Endothelial cell of umbilical vein (primary cell): ENCODE results near the gene DGKB. TPM values are rescaled to one million over a fixed set of nuclear protein-coding genes. Genes with fewer than 3 reads are reported as not detected.

Source experiments
- BruUV-seq: library from RNA; stranded (reverse); fragments of 400-500 nt; replicated peaks from 2 replicates; lab custom pipeline; 2021; lab: Mats Ljungman, UMichigan
- CTCF ChIA-PET: fragments of 300-600, 350-600 bp; sonication (Branson Sonifier 250); formaldehyde crosslinking; loops from one replicate; lab custom pipeline; 2021; ENCODE audit warnings: antibody characterized with exemption, inconsistent platforms; lab: Charles Lee
- POLR2A ChIA-PET: fragments of 300-600, 350-600 bp; sonication (Branson Sonifier 250); formaldehyde crosslinking; loops from one replicate; lab custom pipeline; 2021; ENCODE audit warnings: antibody characterized with exemption, inconsistent platforms; lab: Charles Lee
- DNase-seq: peaks from one replicate; pipeline ENCODE4 v3.0.0-alpha.2; 2011; ENCODE audit warnings: low read depth, low spot score
- FAIRE-seq: peaks from 2 replicates; lab custom pipeline; 2011; peaks lifted over from hg19 to GRCh38; lab: Jason Lieb, UNC
- H2AFZ ChIP-seq: 2 replicates; pipeline ENCODE4 v1.6.0; 2012; ENCODE audit warnings: low read depth, low read length, control low read depth, inconsistent platforms
- H3K27ac ChIP-seq: 2 replicates; pipeline ENCODE4 v1.5.1; 2011; ENCODE audit warnings: low read depth, mild to moderate bottlenecking, control low read depth, low read length, moderate library complexity; ENCODE audit not compliant: insufficient read depth
- H3K27me3 ChIP-seq, 2 experiments: 2 replicates each; pipeline versions ENCODE4 v1.6.0 to v1.6.1; 2011; ENCODE audit warnings: low read length in 2 of 2, mixed read lengths in 1 of 2; ENCODE audit not compliant: control insufficient read depth in 2 of 2, insufficient read depth in 2 of 2
- H3K36me3 ChIP-seq, 2 experiments: 2 replicates in 1 of 2; 3 replicates in 1 of 2; pipeline ENCODE4 v1.5.1; 2011; ENCODE audit warnings: low read length in 2 of 2, mild to moderate bottlenecking in 1 of 2, moderate library complexity in 1 of 2; ENCODE audit not compliant: control insufficient read depth in 2 of 2, insufficient read depth in 2 of 2; ENCODE audit errors: extremely low read depth in 1 of 2
- H3K4me1 ChIP-seq: 3 replicates; pipeline ENCODE4 v1.5.1; 2011; ENCODE audit warnings: mild to moderate bottlenecking, low read length; ENCODE audit not compliant: control insufficient read depth, insufficient read depth; ENCODE audit errors: extremely low read depth
- H3K4me2 ChIP-seq: 2 replicates; pipeline ENCODE4 v1.6.1; 2011; ENCODE audit warnings: low read length, control low read depth, mixed read lengths; ENCODE audit not compliant: insufficient read depth
- H3K4me3 ChIP-seq, 3 experiments: fragments of 200-600 bp in 1 of 3; sonication (generic), shearing (Covaris generic) in 1 of 3; replicated peaks in 1 of 3; 2 replicates each; pipeline ENCODE4 v1.5.1; 2011 to 2016; ENCODE audit warnings: control low read depth in 3 of 3, low read length in 3 of 3, mild to moderate bottlenecking in 2 of 3, inconsistent platforms in 1 of 3, low read depth in 1 of 3, moderate library complexity in 1 of 3; ENCODE audit not compliant: insufficient read depth in 1 of 3
- H3K79me2 ChIP-seq: 2 replicates; pipeline ENCODE4 v1.6.0; 2012; ENCODE audit warnings: low read length, inconsistent platforms; ENCODE audit not compliant: control insufficient read depth, insufficient read depth
- H3K9ac ChIP-seq: replicated peaks from 2 replicates; pipeline ENCODE3; 2011; ENCODE audit warnings: low read length, control low read depth; ENCODE audit not compliant: insufficient read depth; ENCODE audit errors: extremely low read depth
- H3K9me1 ChIP-seq: replicated peaks from 3 replicates; pipeline ENCODE4 v1.6.0; 2011; ENCODE audit warnings: mild to moderate bottlenecking, low read length; ENCODE audit not compliant: control insufficient read depth, insufficient read depth; ENCODE audit errors: extremely low read depth
- H3K9me3 ChIP-seq: replicated peaks from 2 replicates; pipeline ENCODE4 v1.5.1; 2012; ENCODE audit warnings: low read length, inconsistent platforms; ENCODE audit not compliant: control insufficient read depth, insufficient read depth
- H4K20me1 ChIP-seq: replicated peaks from 2 replicates; pipeline ENCODE3; 2011; ENCODE audit warnings: mild to moderate bottlenecking, low read length; ENCODE audit not compliant: control insufficient read depth, insufficient read depth; ENCODE audit errors: extremely low read depth
- EZH2 ChIP-seq: IDR thresholded peaks from 2 replicates; pipeline ENCODE4 v1.6.1; 2012; ENCODE audit warnings: borderline replicate concordance, low read depth, mild to moderate bottlenecking, moderate library complexity, low read length, inconsistent platforms; ENCODE audit not compliant: severe bottlenecking
- FOS ChIP-seq: IDR thresholded peaks from 2 replicates; pipeline ENCODE4 v1.6.1; 2011; ENCODE audit warnings: mild to moderate bottlenecking, low read length, moderate library complexity, borderline replicate concordance; ENCODE audit not compliant: insufficient read depth
- GATA2 ChIP-seq: IDR thresholded peaks from 2 replicates; pipeline ENCODE4 v1.7.0; 2011; ENCODE audit warnings: low read depth, mild to moderate bottlenecking, moderate library complexity, mixed read lengths, low read length; ENCODE audit not compliant: insufficient read length, insufficient read depth
- JUN ChIP-seq: IDR thresholded peaks from 2 replicates; pipeline ENCODE4 v1.6.1; 2011; ENCODE audit warnings: borderline replicate concordance, low read depth; ENCODE audit not compliant: insufficient read length, insufficient read depth
- MYC ChIP-seq: IDR thresholded peaks from one replicate; pipeline ENCODE4 v1.6.1; 2011; ENCODE audit warnings: mild to moderate bottlenecking, low read depth, low read length
- POLR2A ChIP-seq: IDR thresholded peaks from 2 replicates; pipeline ENCODE4 v1.6.1; 2012; ENCODE audit warnings: low read depth, mild to moderate bottlenecking, control low read depth, low read length
- POLR2AphosphoS5 ChIP-seq: IDR thresholded peaks from 2 replicates; pipeline ENCODE4 v1.6.1; 2012; ENCODE audit warnings: low read depth, mild to moderate bottlenecking, control low read depth, low read length, moderate library complexity; ENCODE audit not compliant: insufficient read depth
- dilution Hi-C: fragments of 300-500 bp; cut with MboI; formaldehyde crosslinking; loops from one replicate; pipeline ENCODE4 v1.15.0; 2019; ENCODE audit warnings: low sequenced_read_pairs; ENCODE audit not compliant: extremely low pct_ligation_motif_present
- intact Hi-C: fragments of 100-400 bp; cut with micrococcal nuclease; formaldehyde crosslinking; loops from one replicate; pipeline ENCODE4 v1.10.0; 2022
- polyA plus RNA-seq, 4 experiments: library from polyadenylated mRNA; depleted of rRNA in 3 of 4; stranded (reverse) in 3 of 4; unstranded in 1 of 4; fragments of >200 nt; gene quantifications; 2 replicates each; pipeline versions ENCODE4 v1.2.1 to v1.2.3, GENCODE V29; 2011 to 2012; ENCODE audit warnings: missing spikeins in 1 of 4
- total RNA-seq: library from RNA; stranded (reverse); gene quantifications from 2 replicates; pipeline ENCODE4 v1.2.3, GENCODE V29; 2021
- TF ChIP-seq, protein P1 (sequence below): IDR thresholded peaks from 2 replicates; pipeline ENCODE4 v1.6.1; 2011; ENCODE audit not compliant: insufficient read depth, insufficient read length
- TF ChIP-seq, protein P2 (sequence below), 2 donors: IDR thresholded peaks; 1 replicate in 1 of 2; 2 replicates in 1 of 2; pipeline ENCODE4 v1.5.1; 2011; ENCODE audit warnings: low read length in 2 of 2, mild to moderate bottlenecking in 2 of 2, moderate library complexity in 2 of 2, control low read depth in 1 of 2, inconsistent platforms in 1 of 2, low read depth in 1 of 2; ENCODE audit not compliant: insufficient read depth in 1 of 2; ENCODE audit errors: extremely low read depth in 1 of 2

DGKB gene
- total and polyA plus RNA-seq, 2 donors (not counting 3 experiments of a cell fraction or from before 2014, with no cell fraction given): not detected

DNA sequence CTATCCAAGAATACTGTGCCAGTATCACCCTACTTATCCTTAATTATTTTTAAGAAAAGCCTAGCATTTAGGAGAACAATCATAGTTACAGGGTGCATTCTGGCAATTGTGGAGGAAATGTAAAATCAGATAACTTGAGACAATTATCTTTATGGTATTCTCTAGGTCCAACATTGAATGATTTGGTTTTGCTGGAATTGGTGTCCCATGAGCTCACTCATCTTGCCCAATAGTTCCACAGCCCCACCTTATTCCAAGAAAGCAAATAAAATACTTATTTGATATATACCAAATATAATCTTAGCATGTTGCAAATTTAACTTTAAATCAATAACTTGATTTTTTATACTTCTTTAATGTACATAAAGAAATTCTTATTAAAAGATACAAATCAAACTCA is 65.3 kb downstream of the DGKB start:
- BruUV-seq: no TSS peak
- dilution Hi-C loops (no loop called here), intact Hi-C loops (no loop called here)
- Histone ChIP-seq H3K9me3 (no peaks in the 10 kb centered on the region), H4K20me1 (no peaks in the 10 kb centered on the region), H2AFZ (no peak overlapping the region), H3K4me3 (no peak overlapping the region), H3K27me3 (no peaks in the 10 kb centered on the region), H3K9me1 (no peaks in the 10 kb centered on the region), H3K4me2 (no peak overlapping the region), H3K36me3 (no peaks in the 10 kb centered on the region), H3K79me2 (no peaks in the 10 kb centered on the region), H3K9ac (no peak overlapping the region), H3K4me1 (no peaks in the 10 kb centered on the region), H3K27ac (no peak overlapping the region)
- TF ChIP-seq POLR2AphosphoS5: no peak
- no peak for TF ChIP-seq MYC
- TF ChIP-seq GATA2: no peak
- no peak for TF ChIP-seq EZH2
- CTCF ChIA-PET: no interaction called here
- DNase-seq (no peak), FAIRE-seq (no peak)
- POLR2A ChIA-PET: no interaction called here

DNA sequence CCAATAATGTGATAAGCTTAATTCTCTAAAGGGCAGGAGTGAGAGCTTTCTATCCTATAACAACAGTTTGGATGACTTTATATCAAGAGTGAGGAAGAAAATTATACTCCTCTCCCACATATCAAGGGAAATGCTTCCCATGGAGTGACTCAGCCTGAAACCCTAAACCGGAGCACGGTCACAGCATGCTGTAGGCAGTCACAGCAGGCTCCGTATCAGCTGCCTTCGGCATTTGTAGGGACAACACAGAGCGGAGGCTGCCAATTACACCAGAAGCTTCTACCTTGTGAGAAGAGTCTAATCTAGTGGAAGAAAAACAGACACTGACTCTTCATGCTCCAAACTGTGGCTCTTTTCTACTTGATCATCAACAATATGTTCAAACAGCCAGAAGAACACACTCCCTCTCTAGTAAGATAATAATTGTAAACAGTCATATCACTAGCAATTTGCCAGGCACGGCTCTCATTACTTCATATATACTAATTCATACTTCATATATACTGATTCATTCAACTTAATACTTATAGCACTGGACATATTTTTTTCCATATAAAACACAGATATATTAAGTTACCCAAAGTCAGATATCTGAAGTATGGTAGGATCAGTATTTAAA is 65.9 kb downstream of the DGKB start:
- Histone ChIP-seq H3K9me1 (no peaks in the 10 kb centered on the region), H3K4me2 (no peak overlapping the region), H3K9ac (no peak overlapping the region), H4K20me1 (no peaks in the 10 kb centered on the region), H2AFZ (no peak overlapping the region), H3K36me3 (no peaks in the 10 kb centered on the region), H3K4me3 (no peak overlapping the region), H3K79me2 (no peaks in the 10 kb centered on the region), H3K4me1 (no peaks in the 10 kb centered on the region), H3K9me3 (no peaks in the 10 kb centered on the region), H3K27ac (no peak overlapping the region), H3K27me3 (no peaks in the 10 kb centered on the region)
- no TSS peak for BruUV-seq
- intact Hi-C loops (no loop called here), dilution Hi-C loops (no loop called here)
- DNase-seq (peak; percentile 9), FAIRE-seq (no peak)
- TF ChIP-seq, protein P1, sequence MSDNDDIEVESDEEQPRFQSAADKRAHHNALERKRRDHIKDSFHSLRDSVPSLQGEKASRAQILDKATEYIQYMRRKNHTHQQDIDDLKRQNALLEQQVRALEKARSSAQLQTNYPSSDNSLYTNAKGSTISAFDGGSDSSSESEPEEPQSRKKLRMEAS: no peak
- TF ChIP-seq, protein P2, sequence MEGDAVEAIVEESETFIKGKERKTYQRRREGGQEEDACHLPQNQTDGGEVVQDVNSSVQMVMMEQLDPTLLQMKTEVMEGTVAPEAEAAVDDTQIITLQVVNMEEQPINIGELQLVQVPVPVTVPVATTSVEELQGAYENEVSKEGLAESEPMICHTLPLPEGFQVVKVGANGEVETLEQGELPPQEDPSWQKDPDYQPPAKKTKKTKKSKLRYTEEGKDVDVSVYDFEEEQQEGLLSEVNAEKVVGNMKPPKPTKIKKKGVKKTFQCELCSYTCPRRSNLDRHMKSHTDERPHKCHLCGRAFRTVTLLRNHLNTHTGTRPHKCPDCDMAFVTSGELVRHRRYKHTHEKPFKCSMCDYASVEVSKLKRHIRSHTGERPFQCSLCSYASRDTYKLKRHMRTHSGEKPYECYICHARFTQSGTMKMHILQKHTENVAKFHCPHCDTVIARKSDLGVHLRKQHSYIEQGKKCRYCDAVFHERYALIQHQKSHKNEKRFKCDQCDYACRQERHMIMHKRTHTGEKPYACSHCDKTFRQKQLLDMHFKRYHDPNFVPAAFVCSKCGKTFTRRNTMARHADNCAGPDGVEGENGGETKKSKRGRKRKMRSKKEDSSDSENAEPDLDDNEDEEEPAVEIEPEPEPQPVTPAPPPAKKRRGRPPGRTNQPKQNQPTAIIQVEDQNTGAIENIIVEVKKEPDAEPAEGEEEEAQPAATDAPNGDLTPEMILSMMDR (IDR thresholded peaks at IDR 0.05; ENCODE audit: extremely low read depth in 1 of 2, insufficient read depth in 1 of 2, low read depth in 1 of 2, low read length in 2 of 2): no peak
- no peak for TF ChIP-seq JUN
- no peak for TF ChIP-seq MYC
- no peak for TF ChIP-seq GATA2
- TF ChIP-seq EZH2: no peak
- TF ChIP-seq FOS: no peak
- TF ChIP-seq POLR2A: no peak
- TF ChIP-seq POLR2AphosphoS5: no peak
- ChIA-PET POLR2A (no interaction called here), CTCF (interaction anchor here (1.3 kb wide), 1 partner anchor 9 kb away, joined by 4 read pairs; no protein-coding TSS in a partner anchor)
